HG02642 (cell line): Measurements from ENCODE around the gene LRPAP1.
"Not testable (repeated sequence)": the region's sequence is repeated elsewhere in the genome, so short reads cannot be mapped to it uniquely, and the experiment has no call there.

Experiments
- ATAC-seq: cut with Tn5 transposase; IDR thresholded peaks from one replicate; pipeline ENCODE4 v1.9.1; 2021; ENCODE audit warnings: mild to moderate bottlenecking; ENCODE audit not compliant: unreplicated experiment, poor library complexity

The LRPAP1 gene

GRCh38 chr4:3563403-3563802, 31.2 kb upstream of the LRPAP1 start:
- no peak for ATAC-seq

GRCh38 chr4:3562127-3562526, 29.9 kb upstream of the LRPAP1 start:
- ATAC-seq: not testable (repeated sequence)

GRCh38 chr4:3560465-3560864, 28.2 kb upstream of the LRPAP1 start:
- not testable (repeated sequence) for ATAC-seq

DNA sequence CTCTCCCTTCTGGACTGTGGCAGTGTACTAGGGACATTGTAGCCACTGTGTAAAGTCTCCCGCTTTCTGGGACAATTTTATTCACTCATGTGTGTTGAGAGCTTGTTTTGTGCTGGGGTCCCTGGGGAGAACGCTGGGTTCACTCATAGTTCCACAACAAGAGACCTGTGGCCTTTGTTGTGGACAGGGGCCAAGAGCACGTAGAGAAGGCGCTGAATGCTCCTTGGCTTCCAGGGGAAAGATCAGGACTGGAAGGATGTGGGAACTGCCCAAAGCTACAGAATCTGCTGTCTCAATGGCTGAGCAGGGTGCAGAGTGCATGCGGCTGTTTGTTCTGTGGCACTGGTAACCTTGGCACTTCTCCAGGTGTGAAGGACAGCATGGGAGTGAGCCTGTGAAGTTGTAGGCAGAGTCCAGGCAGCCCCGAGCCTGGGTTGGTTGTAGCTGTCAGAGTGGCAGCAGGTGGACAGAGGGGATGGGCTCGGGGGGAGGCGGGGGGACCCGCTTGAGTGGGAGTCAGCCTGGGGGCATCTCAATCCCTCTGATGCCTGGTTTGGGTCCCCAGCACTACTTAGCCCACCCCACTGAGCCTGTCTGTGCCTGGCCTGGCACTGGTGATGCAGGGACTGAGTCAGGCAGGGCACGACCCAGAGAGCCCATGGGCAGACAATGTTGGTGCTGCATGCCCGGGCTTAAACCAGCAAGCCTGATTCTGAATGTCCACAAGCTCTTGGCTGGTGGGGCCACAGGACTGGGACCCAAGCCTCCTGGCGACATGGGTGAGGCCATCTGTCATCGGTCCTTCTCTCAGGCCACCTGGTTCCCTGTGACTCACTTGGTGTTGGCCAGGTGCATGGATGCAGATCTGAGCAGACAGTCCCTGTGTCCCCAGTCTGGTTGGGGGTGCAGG, 27.4 kb upstream of the LRPAP1 start:
- not testable (repeated sequence) for ATAC-seq

- not testable (repeated sequence) for ATAC-seq
Measured at GRCh38 chr4:3558514-3558836, 26.3 kb upstream of the LRPAP1 start.

DNA sequence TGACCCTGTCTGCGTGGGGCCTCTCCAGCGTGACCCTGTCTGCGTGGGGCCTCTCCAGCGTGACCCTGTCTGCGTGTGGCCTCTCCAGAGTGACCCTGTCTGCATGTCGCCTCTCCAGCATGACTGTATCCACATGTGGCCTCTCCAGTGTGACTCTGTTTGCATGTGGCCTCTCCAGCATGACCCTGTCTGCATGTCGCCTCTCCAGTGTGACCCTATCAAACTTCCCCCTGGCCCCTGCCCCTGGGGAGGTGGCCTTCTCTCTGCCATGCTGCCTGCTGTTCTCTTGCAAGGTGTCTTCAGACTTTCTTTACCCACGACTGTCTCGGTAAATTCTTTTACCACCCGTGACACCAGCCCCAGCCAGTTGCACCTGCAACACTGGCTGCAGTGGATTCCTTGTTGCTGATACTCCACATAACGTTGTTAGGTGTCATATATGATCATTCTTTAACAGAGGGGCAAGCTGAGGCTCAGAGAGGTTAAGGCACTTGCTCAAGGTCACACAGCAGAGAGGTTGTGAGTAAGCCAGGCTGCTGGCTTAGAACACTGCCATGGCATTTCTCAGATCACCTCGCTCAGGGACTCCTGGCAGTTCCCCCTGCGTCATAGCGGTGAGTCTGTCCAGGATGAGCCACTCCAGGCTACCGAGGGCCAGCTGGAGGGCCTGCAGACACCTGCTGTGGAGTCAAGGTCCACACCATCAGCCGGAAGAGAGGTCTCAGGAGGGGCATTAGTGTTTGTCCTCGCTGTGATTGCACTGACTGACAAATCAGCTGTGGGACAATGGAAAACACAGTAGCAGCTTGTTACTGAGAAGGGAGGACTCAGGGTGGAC, 25.7 kb upstream of the LRPAP1 start:
- ATAC-seq: not testable (repeated sequence)

DNA sequence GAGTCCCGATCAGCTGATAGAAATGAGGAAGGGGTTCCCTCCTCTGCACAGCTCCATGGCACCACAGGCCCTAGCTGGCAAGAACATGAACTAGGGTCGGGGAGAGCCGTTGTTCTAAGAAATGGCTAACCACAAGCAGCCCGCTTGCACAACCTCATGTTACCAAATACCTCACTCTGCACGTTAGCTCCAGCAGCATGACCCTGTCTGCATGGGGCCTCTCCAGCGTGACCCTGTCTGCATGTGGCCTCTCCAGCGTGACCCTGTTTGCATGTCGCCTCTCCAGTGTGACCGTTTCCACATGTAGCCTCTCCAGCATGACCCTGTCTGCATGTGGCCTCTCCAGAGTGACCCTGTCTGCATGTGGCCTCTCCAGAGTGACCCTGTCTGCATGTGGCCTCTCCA, 24.9 kb upstream of the LRPAP1 start:
- not testable (repeated sequence) for ATAC-seq

DNA sequence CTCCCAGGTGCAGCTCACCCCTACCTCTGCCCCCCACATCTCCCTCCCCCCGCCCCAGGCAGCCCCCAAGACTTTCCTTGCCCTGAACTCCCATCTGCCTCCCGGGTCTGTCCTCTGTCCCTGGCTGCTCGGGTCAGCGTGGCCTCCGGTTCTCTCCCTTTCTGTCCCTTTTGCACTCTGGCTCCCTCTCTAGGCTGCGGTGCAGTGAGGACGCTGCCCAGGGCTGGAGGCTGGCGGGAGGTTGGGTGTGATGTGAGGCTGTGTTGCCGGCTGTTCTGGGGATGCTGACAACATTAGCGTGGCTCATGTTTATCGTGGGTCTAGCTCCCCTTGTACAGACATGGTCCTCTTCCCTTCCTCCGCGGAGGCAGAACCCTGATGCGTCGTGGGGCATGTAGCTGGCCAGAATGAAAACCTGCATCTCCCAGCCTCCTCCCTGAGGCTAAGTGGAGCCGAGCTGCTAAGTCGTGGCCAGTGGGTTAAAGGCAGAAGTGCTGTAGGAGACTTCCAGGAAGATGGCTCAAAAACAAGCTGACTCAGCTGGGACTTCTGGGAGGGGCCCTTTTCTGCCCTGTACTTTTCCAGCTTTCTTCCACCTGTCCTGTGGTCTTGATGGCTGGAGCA, 24.1 kb upstream of the LRPAP1 start:
- not testable (repeated sequence) for ATAC-seq

DNA sequence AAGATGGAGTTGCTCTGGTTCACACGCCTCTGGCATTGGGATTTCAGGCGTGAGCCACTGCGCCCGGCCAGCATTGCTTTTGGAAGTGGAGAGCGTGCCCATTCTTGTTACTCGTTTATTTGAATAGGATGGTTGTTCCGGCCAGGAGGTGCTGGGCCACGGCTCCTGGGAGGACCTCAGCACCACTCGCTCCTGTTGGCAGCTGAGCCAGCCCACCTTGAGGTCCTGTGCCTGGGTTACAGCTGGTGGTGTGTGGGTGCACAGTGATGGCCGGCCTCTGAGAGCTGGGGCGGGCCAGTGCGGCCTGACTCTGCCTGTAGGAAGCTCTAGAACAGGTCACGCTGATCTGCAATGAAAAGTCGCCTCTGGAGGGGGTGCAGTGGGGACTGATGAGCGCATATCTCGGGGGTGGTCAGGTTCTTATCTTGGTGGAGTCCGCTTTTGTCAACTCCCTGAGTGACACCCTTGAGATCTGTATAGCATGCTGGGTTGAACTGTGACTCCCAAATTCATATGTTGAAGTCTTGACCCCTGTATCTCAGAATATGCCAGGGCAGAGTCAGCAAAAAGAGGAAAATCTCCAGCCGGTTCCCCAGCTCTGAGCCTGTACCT, 23.3 kb upstream of the LRPAP1 start:
- ATAC-seq: not testable (repeated sequence)

GRCh38 chr4:3551366-3551765, 19.1 kb upstream of the LRPAP1 start:
- ATAC-seq: not testable (repeated sequence)

DNA sequence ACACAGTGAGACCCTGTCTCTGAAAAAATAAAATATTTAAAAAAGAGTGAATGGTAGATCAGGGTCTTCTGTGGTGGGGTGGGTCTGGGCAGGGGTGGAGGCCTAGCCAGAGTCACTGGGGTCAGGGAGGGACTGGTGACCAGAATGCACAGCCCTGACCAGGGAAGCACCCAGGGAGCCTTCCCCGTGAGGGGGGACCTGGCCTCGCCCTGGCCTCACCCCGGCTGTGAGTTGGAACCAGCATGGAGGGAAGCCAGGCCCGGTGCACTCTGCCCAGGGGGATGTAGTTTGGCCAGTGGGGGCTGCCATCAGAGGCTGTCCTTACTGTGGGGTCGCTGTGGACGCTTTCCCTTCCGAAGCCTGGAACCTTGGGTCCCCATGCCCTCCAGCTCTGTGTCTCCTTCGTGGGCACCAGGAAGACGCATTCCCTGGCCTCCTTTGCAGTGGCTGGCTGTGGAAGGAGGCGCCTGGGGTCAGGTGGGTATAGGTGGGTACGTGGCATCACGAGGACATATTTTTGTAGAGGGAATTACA, 18.6 kb upstream of the LRPAP1 start:
- ATAC-seq: not testable (repeated sequence)

GRCh38 chr4:3550041-3550440, 17.8 kb upstream of the LRPAP1 start:
- ATAC-seq: not testable (repeated sequence)

DNA sequence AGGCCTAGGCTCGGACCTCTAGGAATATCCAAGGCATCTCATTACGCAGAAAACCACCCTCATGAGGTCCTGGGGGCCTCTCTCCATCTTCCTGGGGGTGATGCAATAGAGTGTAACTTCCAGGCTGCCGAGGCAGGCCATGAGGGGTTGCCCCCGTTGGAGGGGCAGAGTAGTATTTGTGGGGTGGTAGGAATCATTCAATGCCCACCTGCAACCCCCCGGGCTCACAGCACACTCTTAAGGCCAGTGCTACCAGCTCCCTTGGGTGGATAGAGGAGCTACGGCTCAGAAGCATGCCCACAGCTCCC, 17.4 kb upstream of the LRPAP1 start:
- ATAC-seq: not testable (repeated sequence)

GRCh38 chr4:3548991-3549693, 16.9 kb upstream of the LRPAP1 start:
- not testable (repeated sequence) for ATAC-seq

- not testable (repeated sequence) for ATAC-seq
Measured at GRCh38 chr4:3546721-3547120, 14.5 kb upstream of the LRPAP1 start.

- not testable (repeated sequence) for ATAC-seq
Measured at GRCh38 chr4:3545351-3545750, 13.1 kb upstream of the LRPAP1 start.

DNA sequence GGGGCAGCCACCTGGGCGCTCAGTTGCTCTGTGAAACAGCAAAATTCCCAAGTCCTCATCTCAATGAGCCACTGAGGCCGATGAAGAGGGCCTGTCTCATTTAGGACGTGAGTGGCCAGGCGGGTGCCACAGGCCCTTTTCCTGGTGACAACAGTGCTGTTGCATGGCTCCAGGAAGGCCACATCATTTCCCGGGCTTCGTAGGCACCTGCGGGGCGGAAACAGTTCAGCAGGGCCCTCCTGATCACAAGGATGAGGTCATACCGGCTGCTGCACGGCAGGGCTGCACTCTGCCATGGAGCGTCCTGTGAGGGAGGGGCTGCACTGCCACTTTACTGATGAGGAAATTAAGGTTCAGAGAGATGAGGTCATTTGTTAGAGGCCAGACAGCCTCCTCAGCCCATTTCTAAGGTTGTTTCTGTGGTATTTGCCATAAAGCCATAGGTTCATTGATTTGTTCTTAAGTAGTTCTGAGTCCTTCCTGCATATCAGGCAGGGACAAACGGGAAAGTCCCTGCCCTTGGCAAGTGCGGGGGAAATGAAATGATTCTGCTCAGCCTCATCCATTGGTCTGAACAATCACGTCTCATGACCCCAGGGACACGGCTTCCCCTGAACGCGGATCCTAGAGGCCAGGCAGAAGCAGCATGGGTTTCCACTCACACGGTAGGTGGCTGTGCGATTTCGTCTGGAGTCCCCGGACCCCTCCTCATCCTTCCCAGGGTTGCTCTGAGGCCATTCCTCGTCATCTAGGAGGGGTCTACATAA, 12.2 kb upstream of the LRPAP1 start:
- not testable (repeated sequence) for ATAC-seq

DNA sequence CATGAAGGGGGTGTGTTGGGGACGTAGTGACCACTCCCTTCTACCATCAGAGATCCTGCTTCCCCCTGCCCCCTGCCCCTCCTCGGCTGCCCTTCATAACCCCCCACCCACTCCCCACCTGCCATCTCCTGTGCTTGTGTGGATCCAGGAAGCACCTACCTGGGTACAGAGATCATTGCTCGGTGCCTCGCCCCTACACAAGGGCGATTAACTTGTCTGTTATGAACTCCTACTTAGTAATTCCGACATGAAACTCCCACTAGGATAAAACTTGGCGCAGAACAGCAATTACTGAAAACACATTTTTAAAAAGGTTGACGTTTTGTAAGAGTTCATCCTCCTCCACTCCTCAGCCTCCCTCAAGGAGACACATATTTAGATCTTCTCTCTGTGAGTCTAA, 11.2 kb upstream of the LRPAP1 start:
- ATAC-seq: not testable (repeated sequence)

GRCh38 chr4:3538906-3539305, 6.7 kb upstream of the LRPAP1 start:
- not testable (repeated sequence) for ATAC-seq
